HG03575 (cell line): Measurements from ENCODE around the gene ZNF83.
A peak's percentile ranks its signal among the peaks of the same experiment; 100 is the strongest.
"Not testable (repeated sequence)": the region's sequence is repeated elsewhere in the genome, so short reads cannot be mapped to it uniquely, and the experiment has no call there.

Experiments
- ATAC-seq: cut with Tn5 transposase; IDR thresholded peaks from one replicate; pipeline ENCODE4 v1.9.1; 2021; ENCODE audit not compliant: unreplicated experiment, insufficient number of reproducible peaks, low FRiP score; ENCODE audit errors: extremely low read depth

ZNF83 gene

GRCh38 chr19:52585604-52586003, 52.6 kb downstream of the ZNF83 start:
- no peak for ATAC-seq

GRCh38 chr19:52584736-52585440, 53.3 kb downstream of the ZNF83 start:
- ATAC-seq, result no peak

GRCh38 chr19:52570000-52570861, 67.9 kb downstream of the ZNF83 start, which contains the start of gene ZNF701:
TSS of gene ZNF701 (plus strand) at chr19:52570287. CDS start at chr19:52574148, 3,861 bp downstream.
- ATAC-seq, result peak; percentile 47

- not testable (repeated sequence) for ATAC-seq
Measured at GRCh38 chr19:52569638-52569999, 68.5 kb downstream of the ZNF83 start.

- no peak for ATAC-seq
Measured at GRCh38 chr19:52567921-52568320, 70.2 kb downstream of the ZNF83 start.

GRCh38 chr19:52566588-52566987, 71.6 kb downstream of the ZNF83 start:
- no peak for ATAC-seq

- ATAC-seq, result no peak
Measured at GRCh38 chr19:52566121-52566520, 72.0 kb downstream of the ZNF83 start.
